ENCODE data around the gene KLRD1. TPM values are rescaled to one million over a fixed set of nuclear protein-coding genes. Genes with fewer than 3 reads are reported as not detected.
"Not testable (repeated sequence)": the region's sequence is repeated elsewhere in the genome, so short reads cannot be mapped to it uniquely, and the experiment has no call there.

The KLRD1 gene
- total and polyA plus RNA-seq, 4 donors, result 0.60 to 5.0 (median 1.4) TPM

DNA sequence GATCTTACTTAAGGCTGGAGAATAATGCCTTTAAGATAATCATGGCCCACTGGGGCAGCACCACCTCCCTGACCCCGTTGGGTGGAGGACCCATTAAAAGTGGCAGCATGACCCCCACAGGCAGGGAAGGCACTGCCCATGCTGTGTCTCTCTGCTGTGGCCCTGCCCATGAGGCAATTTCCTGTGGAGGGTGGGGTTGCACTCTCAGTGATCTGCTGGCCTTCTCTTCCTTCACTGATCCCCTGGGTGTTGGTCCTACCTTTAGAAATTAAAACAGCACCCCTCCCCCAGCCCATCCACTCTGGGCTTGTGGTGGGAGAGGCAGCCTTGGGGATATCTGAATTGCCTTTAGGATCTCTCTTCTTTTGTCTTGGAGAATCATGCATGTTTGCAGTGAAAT, 64.9 kb downstream of the KLRD1 start:
- H3K27me3 ChIP-seq (ENCODE audit: control insufficient read depth in 4 of 4, insufficient read depth in 4 of 4, low read length in 3 of 4), result no peaks in the 10 kb centered on the region
- no peak overlapping the region for H3K9ac ChIP-seq (ENCODE audit: low read depth in 1 of 2, low read length in 2 of 2)
- no peak for DNase-seq (ENCODE audit: low spot score)
- no peaks in the 10 kb centered on the region for H3K9me3 ChIP-seq (ENCODE audit: control insufficient read depth in 4 of 4, low read length in 3 of 4)
- H3K36me3 ChIP-seq (ENCODE audit: control insufficient read depth in 4 of 4, insufficient read depth in 3 of 4, low read depth in 1 of 4, low read length in 3 of 4), result no peaks in the 10 kb centered on the region
- TF ChIP-seq FOXA2 (IDR thresholded peaks at IDR 0.05) (no peak), FOXA1 (IDR thresholded peaks at IDR 0.05) (no peak), GABPA (IDR thresholded peaks at IDR 0.05 in 1 of 2, conservative IDR thresholded peaks at IDR 0.05 in 1 of 2) (no peak), HNF4A (conservative IDR thresholded peaks at IDR 0.05) (no peak), HNF4G (IDR thresholded peaks at IDR 0.05) (no peak), NR2F2 (IDR thresholded peaks at IDR 0.05) (no peak), RAD21 (IDR thresholded peaks at IDR 0.05) (no peak), YY1 (IDR thresholded peaks at IDR 0.05) (no peak), SP1 (IDR thresholded peaks at IDR 0.05) (no peak)
- TF ChIP-seq, protein P1, sequence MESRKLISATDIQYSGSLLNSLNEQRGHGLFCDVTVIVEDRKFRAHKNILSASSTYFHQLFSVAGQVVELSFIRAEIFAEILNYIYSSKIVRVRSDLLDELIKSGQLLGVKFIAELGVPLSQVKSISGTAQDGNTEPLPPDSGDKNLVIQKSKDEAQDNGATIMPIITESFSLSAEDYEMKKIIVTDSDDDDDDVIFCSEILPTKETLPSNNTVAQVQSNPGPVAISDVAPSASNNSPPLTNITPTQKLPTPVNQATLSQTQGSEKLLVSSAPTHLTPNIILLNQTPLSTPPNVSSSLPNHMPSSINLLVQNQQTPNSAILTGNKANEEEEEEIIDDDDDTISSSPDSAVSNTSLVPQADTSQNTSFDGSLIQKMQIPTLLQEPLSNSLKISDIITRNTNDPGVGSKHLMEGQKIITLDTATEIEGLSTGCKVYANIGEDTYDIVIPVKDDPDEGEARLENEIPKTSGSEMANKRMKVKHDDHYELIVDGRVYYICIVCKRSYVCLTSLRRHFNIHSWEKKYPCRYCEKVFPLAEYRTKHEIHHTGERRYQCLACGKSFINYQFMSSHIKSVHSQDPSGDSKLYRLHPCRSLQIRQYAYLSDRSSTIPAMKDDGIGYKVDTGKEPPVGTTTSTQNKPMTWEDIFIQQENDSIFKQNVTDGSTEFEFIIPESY (IDR thresholded peaks at IDR 0.05), result no peak
- TF ChIP-seq, protein P2, sequence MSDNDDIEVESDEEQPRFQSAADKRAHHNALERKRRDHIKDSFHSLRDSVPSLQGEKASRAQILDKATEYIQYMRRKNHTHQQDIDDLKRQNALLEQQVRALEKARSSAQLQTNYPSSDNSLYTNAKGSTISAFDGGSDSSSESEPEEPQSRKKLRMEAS (IDR thresholded peaks at IDR 0.05), result no peak
- H3K27ac ChIP-seq (ENCODE audit: low read depth in 1 of 2, low read length in 2 of 2), result no peak overlapping the region
- peaks cover 0 to 1% (median 0%) of the 10 kb centered on the region in 4 donors for H3K4me1 ChIP-seq (ENCODE audit: control insufficient read depth in 4 of 4, insufficient read depth in 4 of 4, low read length in 3 of 4)
- no peak overlapping the region for H3K4me3 ChIP-seq (ENCODE audit: low read depth in 1 of 3, low read length in 3 of 3)
- WGBS, result 57% methylated on average over 1 of the region's 1 CpG

DNA sequence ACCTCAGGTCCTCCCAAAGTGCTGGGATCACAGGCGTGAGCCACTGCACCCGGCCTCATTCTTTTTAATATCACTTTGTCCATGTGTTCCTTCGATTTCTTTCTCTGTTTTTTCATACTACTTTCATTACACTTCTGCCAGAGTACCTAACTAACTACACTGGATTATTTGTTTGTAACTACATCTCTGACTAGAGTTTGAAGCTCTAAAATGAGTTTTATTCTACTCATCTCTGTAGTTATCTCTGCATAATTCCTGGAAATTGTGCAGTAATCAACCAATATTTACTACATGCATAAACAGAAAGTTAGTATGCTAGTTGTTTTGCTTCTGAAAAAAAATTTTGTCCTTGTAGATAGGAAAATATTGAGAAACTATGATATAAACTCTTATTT, 67.0 kb downstream of the KLRD1 start:
- Histone ChIP-seq H3K4me1 (ENCODE audit: control insufficient read depth in 4 of 4, insufficient read depth in 4 of 4, low read length in 3 of 4) (peaks cover 0 to 1% (median 0%) of the 10 kb centered on the region in 4 donors), H3K4me3 (ENCODE audit: low read depth in 1 of 3, low read length in 3 of 3) (no peak overlapping the region), H3K27me3 (ENCODE audit: control insufficient read depth in 4 of 4, insufficient read depth in 4 of 4, low read length in 3 of 4) (no peaks in the 10 kb centered on the region), H3K36me3 (ENCODE audit: control insufficient read depth in 4 of 4, insufficient read depth in 3 of 4, low read depth in 1 of 4, low read length in 3 of 4) (no peaks in the 10 kb centered on the region), H3K9me3 (ENCODE audit: control insufficient read depth in 4 of 4, low read length in 3 of 4) (no peaks in the 10 kb centered on the region), H3K27ac (ENCODE audit: low read depth in 1 of 2, low read length in 2 of 2) (no peak overlapping the region), H3K9ac (ENCODE audit: low read depth in 1 of 2, low read length in 2 of 2) (no peak overlapping the region)
- TF ChIP-seq HNF4G (IDR thresholded peaks at IDR 0.05) (no peak), HNF4A (conservative IDR thresholded peaks at IDR 0.05) (no peak), FOXA1 (IDR thresholded peaks at IDR 0.05) (no peak), TAF1 (conservative IDR thresholded peaks at IDR 0.05) (no peak), SP1 (IDR thresholded peaks at IDR 0.05) (no peak)
- TF ChIP-seq, protein P3, sequence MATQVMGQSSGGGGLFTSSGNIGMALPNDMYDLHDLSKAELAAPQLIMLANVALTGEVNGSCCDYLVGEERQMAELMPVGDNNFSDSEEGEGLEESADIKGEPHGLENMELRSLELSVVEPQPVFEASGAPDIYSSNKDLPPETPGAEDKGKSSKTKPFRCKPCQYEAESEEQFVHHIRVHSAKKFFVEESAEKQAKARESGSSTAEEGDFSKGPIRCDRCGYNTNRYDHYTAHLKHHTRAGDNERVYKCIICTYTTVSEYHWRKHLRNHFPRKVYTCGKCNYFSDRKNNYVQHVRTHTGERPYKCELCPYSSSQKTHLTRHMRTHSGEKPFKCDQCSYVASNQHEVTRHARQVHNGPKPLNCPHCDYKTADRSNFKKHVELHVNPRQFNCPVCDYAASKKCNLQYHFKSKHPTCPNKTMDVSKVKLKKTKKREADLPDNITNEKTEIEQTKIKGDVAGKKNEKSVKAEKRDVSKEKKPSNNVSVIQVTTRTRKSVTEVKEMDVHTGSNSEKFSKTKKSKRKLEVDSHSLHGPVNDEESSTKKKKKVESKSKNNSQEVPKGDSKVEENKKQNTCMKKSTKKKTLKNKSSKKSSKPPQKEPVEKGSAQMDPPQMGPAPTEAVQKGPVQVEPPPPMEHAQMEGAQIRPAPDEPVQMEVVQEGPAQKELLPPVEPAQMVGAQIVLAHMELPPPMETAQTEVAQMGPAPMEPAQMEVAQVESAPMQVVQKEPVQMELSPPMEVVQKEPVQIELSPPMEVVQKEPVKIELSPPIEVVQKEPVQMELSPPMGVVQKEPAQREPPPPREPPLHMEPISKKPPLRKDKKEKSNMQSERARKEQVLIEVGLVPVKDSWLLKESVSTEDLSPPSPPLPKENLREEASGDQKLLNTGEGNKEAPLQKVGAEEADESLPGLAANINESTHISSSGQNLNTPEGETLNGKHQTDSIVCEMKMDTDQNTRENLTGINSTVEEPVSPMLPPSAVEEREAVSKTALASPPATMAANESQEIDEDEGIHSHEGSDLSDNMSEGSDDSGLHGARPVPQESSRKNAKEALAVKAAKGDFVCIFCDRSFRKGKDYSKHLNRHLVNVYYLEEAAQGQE (IDR thresholded peaks at IDR 0.05), result no peak
- WGBS, result 93% methylated on average over 3 of the region's 3 CpGs
- no peak for DNase-seq (ENCODE audit: low spot score)

DNA sequence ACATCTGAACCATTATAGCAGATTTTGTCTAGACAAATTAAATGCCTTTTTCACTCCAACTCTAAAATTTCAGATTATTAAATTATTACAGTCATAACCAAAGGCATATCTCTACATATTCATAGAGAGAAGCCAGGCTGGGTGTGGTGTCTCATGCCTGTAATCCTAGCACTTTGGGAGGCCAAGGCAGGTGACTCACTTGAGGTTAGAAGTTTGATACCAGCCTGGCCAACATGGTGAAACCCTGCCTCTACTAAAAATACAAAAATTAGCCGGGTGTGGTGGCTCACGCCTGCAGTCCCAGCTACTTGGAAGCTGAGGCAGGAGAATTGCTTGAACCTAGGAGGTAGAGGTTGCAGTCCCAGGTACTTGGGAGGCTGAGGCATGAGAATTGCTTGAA, 71.1 kb downstream of the KLRD1 start:
- H3K4me3 ChIP-seq (ENCODE audit: low read depth in 1 of 3, low read length in 3 of 3); H3K4me1 ChIP-seq (ENCODE audit: control insufficient read depth in 4 of 4, insufficient read depth in 4 of 4, low read length in 3 of 4); H3K9me3 ChIP-seq (ENCODE audit: control insufficient read depth in 4 of 4, low read length in 3 of 4); H3K27me3 ChIP-seq (ENCODE audit: control insufficient read depth in 4 of 4, insufficient read depth in 4 of 4, low read length in 3 of 4); H3K27ac ChIP-seq (ENCODE audit: low read depth in 1 of 2, low read length in 2 of 2); H3K36me3 ChIP-seq (ENCODE audit: control insufficient read depth in 4 of 4, insufficient read depth in 3 of 4, low read depth in 1 of 4, low read length in 3 of 4); H3K9ac ChIP-seq (ENCODE audit: low read depth in 1 of 2, low read length in 2 of 2); DNase-seq (ENCODE audit: low spot score): not testable (repeated sequence)
- 90% methylated on average over 2 of the region's 2 CpGs for WGBS

Other genes starting within 250 kb of the KLRD1 start
- gene CLEC1A, start 208.9 kb upstream of the KLRD1 start, total RNA-seq, result 1 to 10 TPM in 1 of 2 donors, under 1 TPM in 1; 0.09 to 2.1 TPM
- 1 to 10 TPM; 1.1 to 1.2 TPM for gene CLEC1A, start 208.9 kb upstream of the KLRD1 start, polyA plus RNA-seq
- 1 to 10 TPM; 3.6 to 7.0 TPM for gene CLEC7A, start 177.7 kb upstream of the KLRD1 start, total RNA-seq
- gene CLEC7A, start 177.7 kb upstream of the KLRD1 start, polyA plus RNA-seq, result 1 to 10 TPM; 2.8 to 3.9 TPM
- gene OLR1, start 135.7 kb upstream of the KLRD1 start, total RNA-seq, result under 1 TPM in 1 of 2 donors, not detected in 1; 0.37 TPM
- under 1 TPM in 1 of 2 donors, not detected in 1; 0.13 TPM for gene OLR1, start 135.7 kb upstream of the KLRD1 start, polyA plus RNA-seq
- under 1 TPM in 1 of 2 donors, not detected in 1; 0.37 TPM for gene TMEM52B, start 128.8 kb upstream of the KLRD1 start, total RNA-seq
- gene TMEM52B, start 128.8 kb upstream of the KLRD1 start, polyA plus RNA-seq, result not detected
- gene GABARAPL1, start 95.0 kb upstream of the KLRD1 start, total RNA-seq, result 10 to 100 TPM; 50.8 to 55.1 TPM
- 100 to 1,000 TPM in 1 of 2 donors, 10 to 100 TPM in 1; 18.0 to 118 TPM for gene GABARAPL1, start 95.0 kb upstream of the KLRD1 start, polyA plus RNA-seq
- 1 to 10 TPM in 1 of 2 donors, under 1 TPM in 1; 0.98 to 4.0 TPM for gene KLRK1, start 82.2 kb downstream of the KLRD1 start, total RNA-seq
- 1 to 10 TPM; 1.1 to 1.6 TPM for gene KLRK1, start 82.2 kb downstream of the KLRD1 start, polyA plus RNA-seq
- gene KLRC4, start 101.9 kb downstream of the KLRD1 start, total RNA-seq, result 1 to 10 TPM in 1 of 2 donors, under 1 TPM in 1; 0.42 to 1.3 TPM
- under 1 TPM; 0.17 to 0.22 TPM for gene KLRC4, start 101.9 kb downstream of the KLRD1 start, polyA plus RNA-seq
- gene KLRC3, start 112.7 kb downstream of the KLRD1 start, total RNA-seq, result under 1 TPM; 0.14 to 0.50 TPM
- gene KLRC3, start 112.7 kb downstream of the KLRD1 start, polyA plus RNA-seq, result under 1 TPM in 1 of 2 donors, not detected in 1; 0.08 TPM
- 1 to 10 TPM in 1 of 2 donors, under 1 TPM in 1; 0.19 to 1.5 TPM for gene KLRC2, start 128.1 kb downstream of the KLRD1 start, total RNA-seq
- gene KLRC2, start 128.1 kb downstream of the KLRD1 start, polyA plus RNA-seq, result under 1 TPM; 0.13 to 0.38 TPM
- 1 to 10 TPM; 1.0 to 1.5 TPM for gene KLRC1, start 145.5 kb downstream of the KLRD1 start, total RNA-seq
- 1 to 10 TPM in 1 of 2 donors, under 1 TPM in 1; 0.10 to 1.5 TPM for gene KLRC1, start 145.5 kb downstream of the KLRD1 start, polyA plus RNA-seq
- under 1 TPM; 0.25 to 0.51 TPM for gene EIF2S3B, start 198.0 kb downstream of the KLRD1 start, total RNA-seq
- gene EIF2S3B, start 198.0 kb downstream of the KLRD1 start, polyA plus RNA-seq, result under 1 TPM in 1 of 2 donors, not detected in 1; 0.51 TPM

Measured in liver (tissue), 9 donors.